CD4-positive, alpha-beta T cell treated with Interleukin-4 for 4 hours (primary cell): Measurements from ENCODE around the gene DMAP1.
"Not testable (repeated sequence)": the region's sequence is repeated elsewhere in the genome, so short reads cannot be mapped to it uniquely, and the experiment has no call there.

ENCODE experiments used
- DNase-seq: peaks from one replicate; pipeline ENCODE4 v3.0.0-alpha.2; 2020

DMAP1 gene

GRCh38 chr1:44213222-44214112 is at the start of gene DMAP1:
Gene DMAP1 (plus strand): TSS chr1:44213471. CDS start chr1:44213754, 283 bp downstream.
- peak; percentile 85 for DNase-seq

- no peak for DNase-seq
Observed at GRCh38 chr1:44168520-44169098, 44.7 kb upstream of the DMAP1 start.

- DNase-seq = no peak
Observed at GRCh38 chr1:44170281-44170823, 42.9 kb upstream of the DMAP1 start.

- no peak for DNase-seq
Observed at GRCh38 chr1:44174630-44175029, 38.6 kb upstream of the DMAP1 start.

DNA sequence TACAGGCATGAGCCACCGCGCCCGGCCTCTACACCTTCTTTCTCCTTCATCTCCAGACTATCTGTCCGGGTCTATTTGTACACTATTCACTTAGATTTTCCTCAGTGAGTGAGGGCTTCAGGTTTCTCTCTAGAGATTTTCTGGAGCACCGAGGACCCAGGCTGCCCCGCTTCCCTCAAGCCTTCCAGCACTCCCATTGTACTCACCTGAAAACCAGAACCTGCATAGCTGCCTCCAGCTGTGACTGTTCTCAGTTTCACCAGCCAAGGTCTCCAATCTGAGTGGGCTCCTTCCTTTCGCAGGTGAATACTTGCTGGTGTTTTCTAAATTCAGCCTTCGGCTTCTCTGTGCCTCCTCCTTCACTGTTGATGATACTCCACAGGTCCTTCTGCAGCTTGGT is 12.9 kb upstream of the DMAP1 start:
- no peak for DNase-seq

DNA sequence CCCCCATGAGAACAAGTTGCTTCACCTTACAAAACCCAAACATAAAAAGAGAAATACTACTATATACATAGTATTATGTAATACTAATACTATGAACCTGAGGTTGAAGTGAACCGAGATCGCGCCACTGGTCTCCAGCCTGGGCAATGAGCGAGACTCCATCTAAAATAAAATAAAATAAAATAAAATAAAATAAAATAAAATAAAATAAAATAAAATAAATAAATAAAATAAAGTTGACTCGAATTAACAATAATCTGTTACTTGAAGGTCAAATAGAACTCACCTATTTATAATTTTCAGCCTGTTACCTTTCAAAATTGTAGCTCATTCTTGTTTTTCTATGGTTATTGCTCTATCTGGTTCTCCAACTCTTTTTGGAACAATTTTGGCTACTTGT is 6.7 kb upstream of the DMAP1 start:
- DNase-seq = not testable (repeated sequence)

GRCh38 chr1:44208226-44208625 is 5.0 kb upstream of the DMAP1 start:
- DNase-seq = no peak

DNA sequence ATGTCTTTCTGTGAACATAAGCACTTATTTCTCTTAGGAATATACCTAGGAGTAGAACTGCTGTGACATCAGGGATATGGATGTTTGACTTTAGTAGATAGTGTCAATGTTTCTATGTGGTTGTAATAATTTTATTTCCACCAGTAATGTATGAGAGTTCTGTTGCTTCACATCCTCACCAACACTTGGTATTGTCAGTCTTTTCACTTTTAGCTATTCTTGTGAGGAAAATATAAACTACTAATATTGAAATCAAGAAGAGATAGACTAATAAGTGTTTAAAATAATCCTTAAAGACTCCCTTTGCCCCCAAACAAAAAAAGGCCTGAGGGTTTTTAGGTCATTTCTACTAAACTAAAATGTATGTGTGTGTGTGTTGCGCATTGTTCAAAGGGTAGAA is 2.7 kb upstream of the DMAP1 start:
- DNase-seq = no peak

- DNase-seq = peak; percentile 53
Observed at GRCh38 chr1:44212355-44213221, 683 bp upstream of the DMAP1 start.

- DNase-seq = peak; percentile 67
Observed at GRCh38 chr1:44217809-44218410, 4.6 kb downstream of the DMAP1 start.

GRCh38 chr1:44218503-44219300 is 5.4 kb downstream of the DMAP1 start:
- no peak for DNase-seq

DNA sequence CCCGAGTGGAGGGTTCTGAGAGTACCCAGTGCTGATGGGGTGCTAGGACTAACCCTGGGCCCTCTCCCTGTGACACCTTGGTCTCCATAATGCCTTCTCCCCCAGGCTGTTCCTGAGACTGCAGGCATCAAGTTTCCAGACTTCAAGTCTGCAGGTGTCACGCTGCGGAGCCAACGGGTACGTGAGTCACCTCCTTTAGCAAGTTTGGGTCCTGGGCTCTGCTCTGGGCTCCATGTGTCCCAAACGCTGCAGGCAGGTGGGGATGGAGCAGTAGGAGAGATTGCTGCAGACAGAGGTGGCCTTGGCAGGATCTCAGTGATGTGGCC is 6.0 kb downstream of the DMAP1 start:
- no peak for DNase-seq

DNA sequence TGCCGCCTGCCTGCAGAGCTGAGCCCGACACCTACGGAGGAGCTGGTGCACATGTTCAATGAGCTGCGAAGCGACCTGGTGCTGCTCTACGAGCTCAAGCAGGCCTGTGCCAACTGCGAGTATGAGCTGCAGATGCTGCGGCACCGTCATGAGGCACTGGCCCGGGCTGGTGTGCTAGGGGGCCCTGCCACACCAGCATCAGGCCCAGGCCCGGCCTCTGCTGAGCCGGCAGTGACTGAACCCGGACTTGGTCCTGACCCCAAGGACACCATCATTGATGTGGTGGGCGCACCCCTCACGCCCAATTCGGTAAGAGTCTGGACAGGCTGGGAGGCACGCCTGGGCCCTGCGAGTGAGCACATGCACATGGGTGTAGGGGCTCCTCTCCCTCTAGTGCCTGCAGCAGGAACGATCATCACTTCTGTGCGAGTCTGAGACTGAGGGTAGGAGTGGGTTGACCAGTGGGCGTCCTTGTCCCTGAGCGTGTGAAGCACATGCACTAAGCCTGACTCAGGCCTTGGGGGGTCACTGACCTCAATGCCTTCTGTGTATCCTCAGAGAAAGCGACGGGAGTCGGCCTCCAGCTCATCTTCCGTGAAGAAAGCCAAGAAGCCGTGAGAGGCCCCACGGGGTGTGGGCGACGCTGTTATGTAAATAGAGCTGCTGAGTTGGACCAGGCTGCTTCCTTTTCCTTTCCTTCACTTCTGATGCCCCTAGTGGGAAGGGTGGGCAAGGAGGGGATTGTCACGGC is 6.9 kb downstream of the DMAP1 start:
- no peak for DNase-seq

GRCh38 chr1:44220755-44221154 is 7.5 kb downstream of the DMAP1 start:
- DNase-seq = no peak

- no peak for DNase-seq
Observed at GRCh38 chr1:44221769-44222168, 8.5 kb downstream of the DMAP1 start.

DNA sequence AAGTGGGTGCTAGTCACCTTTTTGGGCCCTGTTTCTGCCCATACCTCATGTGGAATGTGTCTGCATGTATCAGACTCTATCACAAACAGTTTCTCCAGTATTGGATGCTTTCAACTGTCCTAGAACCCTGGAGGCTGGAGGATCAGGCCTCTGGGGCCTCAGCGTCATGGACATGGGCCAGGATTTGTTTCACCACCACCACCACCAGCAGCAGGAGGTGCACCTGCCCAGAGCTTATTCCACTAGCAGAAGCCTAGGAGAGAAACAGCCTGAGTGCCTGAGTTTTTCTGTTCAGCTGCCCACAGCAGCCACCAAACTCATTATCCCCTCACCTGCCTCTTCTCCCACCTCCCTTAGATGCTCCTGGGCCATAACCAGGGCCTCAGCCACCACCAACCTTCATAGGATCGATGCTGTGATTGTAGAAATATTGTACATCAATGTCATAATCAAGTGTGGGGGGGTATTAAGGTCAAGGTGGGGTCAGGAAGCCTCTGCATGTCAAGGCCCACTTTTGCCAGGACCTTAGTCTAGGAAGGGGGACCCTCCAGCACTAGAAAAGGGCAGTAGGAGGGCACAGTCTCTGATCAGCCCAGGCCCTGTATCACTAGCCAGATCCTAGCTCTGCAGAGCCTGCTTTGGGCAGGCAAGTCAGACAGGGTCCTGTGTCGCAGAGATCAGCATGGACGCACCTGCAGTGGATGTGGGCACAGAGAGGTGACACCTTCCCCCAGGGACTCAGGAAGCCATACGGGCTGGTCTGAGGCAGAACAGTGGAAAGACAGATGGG is 9.3 kb downstream of the DMAP1 start:
- DNase-seq = no peak

DNA sequence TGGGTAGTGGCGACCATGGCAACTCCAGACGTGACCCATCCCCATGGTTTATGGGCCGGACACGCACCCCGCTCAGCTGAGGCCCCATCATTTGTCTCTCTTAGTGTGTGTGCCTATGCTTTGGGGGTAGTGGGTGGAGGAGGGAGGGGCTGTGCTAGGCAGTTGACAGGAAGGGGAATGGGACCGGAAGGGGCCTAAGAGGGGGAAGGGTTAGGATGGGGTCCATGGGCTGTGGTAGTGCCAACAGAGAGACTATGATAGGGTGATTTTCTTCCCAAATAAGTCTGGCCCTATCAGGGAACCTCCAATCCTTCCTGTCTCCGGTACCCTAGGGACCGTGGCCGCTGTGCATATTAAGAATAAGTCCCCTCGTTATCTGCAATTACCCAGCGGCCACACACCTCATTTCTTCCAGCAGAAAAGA is 9.9 kb downstream of the DMAP1 start:
- no peak for DNase-seq

- DNase-seq = no peak
Observed at GRCh38 chr1:44225761-44226160, 12.5 kb downstream of the DMAP1 start.

DNA sequence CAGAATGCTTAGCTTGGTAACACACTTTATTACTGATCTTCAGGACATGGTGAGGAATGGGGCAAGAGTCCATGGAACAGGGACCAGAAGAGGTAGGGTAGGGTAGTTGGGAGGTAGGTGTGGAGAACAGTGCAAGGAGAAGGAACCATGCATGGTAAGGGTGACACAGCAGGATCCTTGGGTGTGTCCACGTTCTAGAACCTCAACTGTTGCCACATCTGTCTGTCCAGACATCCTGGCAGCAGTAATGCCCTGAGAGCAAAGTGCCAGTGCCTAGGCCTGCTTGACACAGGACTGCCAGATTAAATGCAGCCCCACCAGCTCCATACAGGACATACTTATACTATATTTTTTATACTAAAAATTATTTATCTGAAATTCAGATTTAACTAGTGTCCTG is 13.9 kb downstream of the DMAP1 start:
- no peak for DNase-seq

- DNase-seq = no peak
Observed at GRCh38 chr1:44228218-44228617, 14.9 kb downstream of the DMAP1 start.
